GM23338 (cell line): ENCODE results near the gene PCDHGB3. TPM values are rescaled to one million over a fixed set of nuclear protein-coding genes. Genes with fewer than 3 reads are reported as not detected.

Source experiments
- ATAC-seq: fragments of 200-7000 bp; cut with Tn5 transposase; 3 replicates; pipeline ENCODE4 v1.9.1; 2020
- DNase-seq: peaks from one replicate; pipeline ENCODE4 v3.0.0-alpha.2; 2015; ENCODE audit warnings: low spot score
- H2AFZ ChIP-seq: fragments of 200-600 bp; sonication (generic); 2 replicates; pipeline ENCODE4 v1.8.0; 2016; ENCODE audit warnings: antibody characterized with exemption, mild to moderate bottlenecking, moderate library complexity
- H3F3A ChIP-seq: fragments of 200-600 bp; sonication (generic); replicated peaks from 2 replicates; pipeline ENCODE4 v1.8.0; 2017; ENCODE audit warnings: antibody characterized with exemption, mixed run types, low read depth
- H3K27ac ChIP-seq: fragments of 200-600 bp; sonication (generic); 2 replicates; pipeline ENCODE4 v1.6.1; 2016; ENCODE audit warnings: low read depth
- H3K27me3 ChIP-seq: fragments of 200-600 bp; sonication (generic); 2 replicates; pipeline ENCODE4 v1.8.0; 2016; ENCODE audit warnings: mild to moderate bottlenecking, mixed run types, moderate library complexity; ENCODE audit not compliant: insufficient read depth
- H3K36me3 ChIP-seq: fragments of 200-600 bp; sonication (generic); 2 replicates; pipeline ENCODE4 v1.8.0; 2016; ENCODE audit warnings: mild to moderate bottlenecking; ENCODE audit not compliant: insufficient read depth
- H3K4me1 ChIP-seq: fragments of 200-600 bp; sonication (generic); 2 replicates; pipeline ENCODE4 v1.8.0; 2016; ENCODE audit warnings: mild to moderate bottlenecking, moderate library complexity; ENCODE audit not compliant: insufficient read depth
- H3K4me2 ChIP-seq: fragments of 200-600 bp; sonication (generic); 2 replicates; pipeline ENCODE4 v1.7.1; 2017; ENCODE audit warnings: mixed run types
- H3K4me3 ChIP-seq: fragments of 200-600 bp; sonication (generic); 2 replicates; pipeline ENCODE4 v1.6.1; 2016; ENCODE audit warnings: mixed run types
- H3K79me2 ChIP-seq: fragments of 200-600 bp; sonication (generic); replicated peaks from 2 replicates; pipeline ENCODE4 v1.8.0; 2017; ENCODE audit warnings: mild to moderate bottlenecking; ENCODE audit not compliant: insufficient read depth
- H3K9me2 ChIP-seq: fragments of 200-600 bp; sonication (generic); 2 replicates; pipeline ENCODE4 v1.8.0; 2017; ENCODE audit not compliant: insufficient read depth
- H4K20me1 ChIP-seq: fragments of 200-600 bp; sonication (generic); replicated peaks from 2 replicates; pipeline ENCODE4 v1.8.0; 2017; ENCODE audit warnings: mild to moderate bottlenecking; ENCODE audit not compliant: insufficient read depth
- H3K27ac Mint-ChIP-seq: 2 replicates; pipeline ENCODE4 v1.8.0; 2020; ENCODE audit warnings: inconsistent platforms, mild to moderate bottlenecking, moderate library complexity, mixed read lengths
- H3K27me3 Mint-ChIP-seq: 3 replicates; pipeline ENCODE4 v1.8.0; 2022; ENCODE audit warnings: low read depth, mild to moderate bottlenecking, moderate library complexity, mixed read lengths, inconsistent platforms; ENCODE audit not compliant: insufficient read depth, poor library complexity
- H3K36me3 Mint-ChIP-seq: 3 replicates; pipeline ENCODE4 v1.8.0; 2021; ENCODE audit warnings: low read depth, mild to moderate bottlenecking, inconsistent platforms, moderate library complexity, mixed read lengths
- H3K4me1 Mint-ChIP-seq: 3 replicates; pipeline ENCODE4 v1.8.0; 2020; ENCODE audit warnings: mild to moderate bottlenecking, inconsistent platforms, mixed read lengths
- H3K4me3 Mint-ChIP-seq: 3 replicates; pipeline ENCODE4 v1.8.0; 2021; ENCODE audit warnings: moderate library complexity, mild to moderate bottlenecking, inconsistent platforms, mixed read lengths
- H3K9me3 Mint-ChIP-seq: 3 replicates; pipeline ENCODE4 v1.8.0; 2020; ENCODE audit warnings: moderate library complexity, mild to moderate bottlenecking, inconsistent platforms, mixed read lengths
- CREB1 ChIP-seq: fragments of 250-450 bp; sonication (Bioruptor Pico); IDR thresholded peaks from 2 replicates; pipeline ENCODE4 v1.5.0; 2020; ENCODE audit warnings: low read depth, mild to moderate bottlenecking, moderate library complexity
- CTCF ChIP-seq, 2 experiments: fragments of 200-600 bp in 1 of 2; sonication (generic) in 1 of 2; conservative IDR thresholded peaks; 2 replicates each; pipeline versions ENCODE4 v1.5.1 to v1.6.1; 2016 to 2017; ENCODE audit warnings: antibody characterized with exemption in 2 of 2, low read depth in 2 of 2, mild to moderate bottlenecking in 2 of 2, moderate library complexity in 1 of 2
- ETS1 ChIP-seq: IDR thresholded peaks from 2 replicates; pipeline ENCODE4 v1.6.1; 2016; ENCODE audit warnings: antibody characterized with exemption
- EZH2 ChIP-seq: fragments of 200-600 bp; sonication (generic); IDR thresholded peaks from one replicate; pipeline ENCODE4 v1.8.0; 2017; ENCODE audit warnings: antibody characterized with exemption, mild to moderate bottlenecking, low read depth; ENCODE audit not compliant: unreplicated experiment
- EZH2phosphoT487 ChIP-seq: fragments of 200-600 bp; sonication (generic); IDR thresholded peaks from one replicate; pipeline ENCODE4 v1.8.1; 2018; ENCODE audit warnings: antibody characterized with exemption; ENCODE audit not compliant: unreplicated experiment
- JUNB ChIP-seq: IDR thresholded peaks from one replicate; pipeline ENCODE4 v1.6.1; 2016; ENCODE audit warnings: antibody characterized with exemption; ENCODE audit not compliant: unreplicated experiment
- NANOG ChIP-seq: IDR thresholded peaks from 2 replicates; pipeline ENCODE4 v1.6.1; 2016; ENCODE audit warnings: antibody characterized with exemption, borderline replicate concordance
- POLR2AphosphoS5 ChIP-seq: IDR thresholded peaks from 2 replicates; pipeline ENCODE4 v1.6.1; 2016; ENCODE audit warnings: antibody characterized with exemption, low read depth
- STAT1 ChIP-seq: IDR thresholded peaks from one replicate; pipeline ENCODE4 v1.6.1; 2016; ENCODE audit warnings: antibody characterized with exemption; ENCODE audit not compliant: unreplicated experiment
- ZNF114 ChIP-seq: fragments of 250-450 bp; sonication (Bioruptor Pico); IDR thresholded peaks from 2 replicates; pipeline ENCODE4 v1.5.0; 2020; ENCODE audit warnings: mild to moderate bottlenecking, moderate library complexity
- ZNF331 ChIP-seq: fragments of 250-450 bp; sonication (Bioruptor Pico); IDR thresholded peaks from 2 replicates; pipeline ENCODE4 v1.5.0; 2020; ENCODE audit warnings: low read depth, mild to moderate bottlenecking, moderate library complexity
- ZNF462 ChIP-seq: fragments of 250-450 bp; sonication (Bioruptor Pico); IDR thresholded peaks from 2 replicates; pipeline ENCODE4 v1.5.0; 2020; ENCODE audit warnings: mild to moderate bottlenecking, moderate library complexity
- polyA plus RNA-seq: library from polyadenylated mRNA; unstranded; fragments of >200 nt; fragmentation: Nextera tagmentation; extraction: Ambion mirVana; gene quantifications from 2 replicates; pipeline ENCODE4 v1.2.1, GENCODE V29; 2016
- total RNA-seq: library from RNA; depleted of rRNA; stranded (reverse); fragments of >200 nt; shearing (Covaris generic); gene quantifications from 2 replicates; pipeline ENCODE4 v1.2.3, GENCODE V29; 2014
- TF ChIP-seq, protein P1 (sequence below): IDR thresholded peaks from one replicate; pipeline ENCODE4 v1.6.1; 2018; ENCODE audit warnings: antibody characterized with exemption; ENCODE audit not compliant: unreplicated experiment

Gene PCDHGB3
- total and polyA plus RNA-seq, 2 experiments from 2014 or later = 0.24 to 5.8 TPM

- ATAC-seq (no peak), DNase-seq (peak; percentile 36)
- H3K79me2 ChIP-seq = no peaks in the 10 kb centered on the region; the same call in 1 of the 2 replicates
- H3K4me3 ChIP-seq = peak overlapping the region; percentile 62
- H3K27ac Mint-ChIP-seq = no peak overlapping the region; the same call in 1 of the 2 replicates
- H3K4me3 Mint-ChIP-seq = peak overlapping the region; percentile 77
- H3K4me1 Mint-ChIP-seq = peaks cover 7% of the 10 kb centered on the region
- H3K27me3 Mint-ChIP-seq = peaks cover 28% of the 10 kb centered on the region
- no peaks in the 10 kb centered on the region for H3F3A ChIP-seq
- H4K20me1 ChIP-seq = no peaks in the 10 kb centered on the region
- no peaks in the 10 kb centered on the region for H3K4me1 ChIP-seq
- H3K36me3 ChIP-seq = no peaks in the 10 kb centered on the region
- H3K27ac ChIP-seq = no peak overlapping the region
- peaks cover 20% of the 10 kb centered on the region for H3K27me3 ChIP-seq
- peaks cover 78% of the 10 kb centered on the region for H3K36me3 Mint-ChIP-seq
- H3K9me2 ChIP-seq = no peaks in the 10 kb centered on the region
- H3K9me3 Mint-ChIP-seq = peaks cover 76% of the 10 kb centered on the region
- H3K4me2 ChIP-seq = peak overlapping the region; percentile 77
- no peak for TF ChIP-seq JUNB
- no peak for TF ChIP-seq ZNF114
- TF ChIP-seq ZNF462 (CRISPR knock-in tag) = no peak
- TF ChIP-seq, protein P1, sequence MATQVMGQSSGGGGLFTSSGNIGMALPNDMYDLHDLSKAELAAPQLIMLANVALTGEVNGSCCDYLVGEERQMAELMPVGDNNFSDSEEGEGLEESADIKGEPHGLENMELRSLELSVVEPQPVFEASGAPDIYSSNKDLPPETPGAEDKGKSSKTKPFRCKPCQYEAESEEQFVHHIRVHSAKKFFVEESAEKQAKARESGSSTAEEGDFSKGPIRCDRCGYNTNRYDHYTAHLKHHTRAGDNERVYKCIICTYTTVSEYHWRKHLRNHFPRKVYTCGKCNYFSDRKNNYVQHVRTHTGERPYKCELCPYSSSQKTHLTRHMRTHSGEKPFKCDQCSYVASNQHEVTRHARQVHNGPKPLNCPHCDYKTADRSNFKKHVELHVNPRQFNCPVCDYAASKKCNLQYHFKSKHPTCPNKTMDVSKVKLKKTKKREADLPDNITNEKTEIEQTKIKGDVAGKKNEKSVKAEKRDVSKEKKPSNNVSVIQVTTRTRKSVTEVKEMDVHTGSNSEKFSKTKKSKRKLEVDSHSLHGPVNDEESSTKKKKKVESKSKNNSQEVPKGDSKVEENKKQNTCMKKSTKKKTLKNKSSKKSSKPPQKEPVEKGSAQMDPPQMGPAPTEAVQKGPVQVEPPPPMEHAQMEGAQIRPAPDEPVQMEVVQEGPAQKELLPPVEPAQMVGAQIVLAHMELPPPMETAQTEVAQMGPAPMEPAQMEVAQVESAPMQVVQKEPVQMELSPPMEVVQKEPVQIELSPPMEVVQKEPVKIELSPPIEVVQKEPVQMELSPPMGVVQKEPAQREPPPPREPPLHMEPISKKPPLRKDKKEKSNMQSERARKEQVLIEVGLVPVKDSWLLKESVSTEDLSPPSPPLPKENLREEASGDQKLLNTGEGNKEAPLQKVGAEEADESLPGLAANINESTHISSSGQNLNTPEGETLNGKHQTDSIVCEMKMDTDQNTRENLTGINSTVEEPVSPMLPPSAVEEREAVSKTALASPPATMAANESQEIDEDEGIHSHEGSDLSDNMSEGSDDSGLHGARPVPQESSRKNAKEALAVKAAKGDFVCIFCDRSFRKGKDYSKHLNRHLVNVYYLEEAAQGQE = no peak
- no peak for TF ChIP-seq NANOG
- no peak for TF ChIP-seq CREB1
- no peak for TF ChIP-seq ZNF331
- no peak for TF ChIP-seq EZH2
- no peak for TF ChIP-seq ETS1
- TF ChIP-seq EZH2phosphoT487 = no peak
- TF ChIP-seq POLR2AphosphoS5 = no peak
- no peak for TF ChIP-seq STAT1
- TF ChIP-seq CTCF (conservative IDR thresholded peaks at IDR 0.05; ENCODE audit: low read depth in 2 of 2) = no peak
- peak overlapping the region; percentile 73; the same call in 1 of the 2 replicates for H2AFZ ChIP-seq
Measured at GRCh38 chr5:141421489-141421855, 51.4 kb downstream of the PCDHGB3 start.
